Smooth muscle cell (in vitro differentiated cells): ENCODE measurements around the gene P2RY4. TPM values are rescaled to one million over a fixed set of nuclear protein-coding genes. Genes with fewer than 3 reads are reported as not detected.

Experiments used
- DNase-seq: peaks from one replicate; lab custom pipeline; 2025; ENCODE audit not compliant: unreplicated experiment; lab: John Stamatoyannopoulos, UW
- H2AFZ ChIP-seq: fragments of 200-600 bp; sonication (generic); 2 replicates; pipeline ENCODE4 v1.6.0; 2016; ENCODE audit warnings: antibody characterized with exemption, low read depth, mild to moderate bottlenecking
- H3F3A ChIP-seq: fragments of 200-600 bp; sonication (generic); 2 replicates; pipeline ENCODE4 v1.6.0; 2017; ENCODE audit warnings: antibody characterized with exemption, low read depth
- H3K27ac ChIP-seq: fragments of 200-600 bp; sonication (generic); 2 replicates; pipeline ENCODE4 v1.5.1; 2016; ENCODE audit warnings: low read depth, mild to moderate bottlenecking
- H3K27me3 ChIP-seq: fragments of 200-600 bp; sonication (generic); 2 replicates; pipeline ENCODE4 v1.6.1; 2016; ENCODE audit warnings: low read depth, mild to moderate bottlenecking
- H3K36me3 ChIP-seq: fragments of 200-600 bp; sonication (generic); 2 replicates; pipeline ENCODE4 v1.5.1; 2016; ENCODE audit warnings: low read depth
- H3K4me1 ChIP-seq: fragments of 200-600 bp; sonication (generic); 2 replicates; pipeline ENCODE4 v1.5.1; 2016; ENCODE audit warnings: low read depth
- H3K4me2 ChIP-seq: fragments of 200-600 bp; sonication (generic); 2 replicates; pipeline ENCODE4 v1.6.0; 2016; ENCODE audit warnings: mild to moderate bottlenecking
- H3K4me3 ChIP-seq: fragments of 200-600 bp; sonication (generic); 2 replicates; pipeline ENCODE4 v1.5.1; 2016; ENCODE audit warnings: mild to moderate bottlenecking
- H3K79me2 ChIP-seq: fragments of 200-600 bp; sonication (generic); 2 replicates; pipeline ENCODE4 v1.6.0; 2016; ENCODE audit warnings: low read depth, mild to moderate bottlenecking
- H3K9ac ChIP-seq: fragments of 200-600 bp; sonication (generic); 2 replicates; pipeline ENCODE4 v1.6.0; 2016; ENCODE audit warnings: low read depth
- H3K9me3 ChIP-seq: fragments of 200-600 bp; sonication (generic); replicated peaks from 2 replicates; pipeline ENCODE4 v1.5.1; 2016; ENCODE audit warnings: low read depth
- H4K20me1 ChIP-seq: fragments of 200-600 bp; sonication (generic); 2 replicates; pipeline ENCODE4 v1.6.0; 2016; ENCODE audit warnings: low read depth
- polyA plus RNA-seq: library from polyadenylated mRNA; unstranded; fragments of >200 nt; fragmentation: Nextera tagmentation; extraction: Ambion mirVana; gene quantifications from 2 replicates; pipeline ENCODE4 v1.2.1, GENCODE V29; 2016
- small RNA-seq: library from RNA; depleted of rRNA; stranded (forward); fragments of <200 nt; gene quantifications from one replicate; pipeline ENCODE3, GENCODE V24; 2014
- total RNA-seq: library from RNA; depleted of rRNA; stranded (reverse); fragments of >200 nt; gene quantifications from 2 replicates; pipeline ENCODE4 v1.2.3, GENCODE V29; 2014
- TF ChIP-seq, protein P1 (sequence below): fragments of 200-600 bp; sonication (generic); IDR thresholded peaks from 2 replicates; pipeline ENCODE4 v1.5.1; 2017; ENCODE audit warnings: borderline replicate concordance, mild to moderate bottlenecking, antibody characterized with exemption; ENCODE audit not compliant: insufficient read depth, poor library complexity, severe bottlenecking

P2RY4 gene
- total and polyA plus RNA-seq, 2 experiments from 2014 or later = 0.09 TPM; not detected in 1

DNA sequence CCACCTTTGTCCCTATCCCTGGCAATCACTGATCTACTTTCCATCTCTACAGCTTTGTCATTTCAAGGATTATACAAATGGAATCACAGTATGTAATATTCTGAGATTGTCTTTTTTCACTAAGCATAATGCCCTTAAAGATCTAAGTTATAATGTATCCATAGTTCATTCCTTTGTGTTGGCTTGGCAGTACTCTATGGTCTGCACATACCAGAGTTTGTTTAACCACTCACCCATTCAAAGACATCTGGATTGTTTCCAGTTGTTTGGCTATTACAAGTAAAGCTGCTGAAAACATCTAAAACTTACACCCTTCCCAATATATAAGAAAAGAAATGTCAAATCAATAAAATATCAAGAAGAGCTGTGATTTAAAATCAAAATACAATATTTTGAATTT lies 51.5 kb downstream of the P2RY4 start:
- TF ChIP-seq, protein P1, sequence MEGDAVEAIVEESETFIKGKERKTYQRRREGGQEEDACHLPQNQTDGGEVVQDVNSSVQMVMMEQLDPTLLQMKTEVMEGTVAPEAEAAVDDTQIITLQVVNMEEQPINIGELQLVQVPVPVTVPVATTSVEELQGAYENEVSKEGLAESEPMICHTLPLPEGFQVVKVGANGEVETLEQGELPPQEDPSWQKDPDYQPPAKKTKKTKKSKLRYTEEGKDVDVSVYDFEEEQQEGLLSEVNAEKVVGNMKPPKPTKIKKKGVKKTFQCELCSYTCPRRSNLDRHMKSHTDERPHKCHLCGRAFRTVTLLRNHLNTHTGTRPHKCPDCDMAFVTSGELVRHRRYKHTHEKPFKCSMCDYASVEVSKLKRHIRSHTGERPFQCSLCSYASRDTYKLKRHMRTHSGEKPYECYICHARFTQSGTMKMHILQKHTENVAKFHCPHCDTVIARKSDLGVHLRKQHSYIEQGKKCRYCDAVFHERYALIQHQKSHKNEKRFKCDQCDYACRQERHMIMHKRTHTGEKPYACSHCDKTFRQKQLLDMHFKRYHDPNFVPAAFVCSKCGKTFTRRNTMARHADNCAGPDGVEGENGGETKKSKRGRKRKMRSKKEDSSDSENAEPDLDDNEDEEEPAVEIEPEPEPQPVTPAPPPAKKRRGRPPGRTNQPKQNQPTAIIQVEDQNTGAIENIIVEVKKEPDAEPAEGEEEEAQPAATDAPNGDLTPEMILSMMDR = no peak
- H3K4me1 ChIP-seq = no peaks in the 10 kb centered on the region
- no peaks in the 10 kb centered on the region for H3K36me3 ChIP-seq
- no peak overlapping the region for H2AFZ ChIP-seq
- H3K4me3 ChIP-seq = no peak overlapping the region
- H4K20me1 ChIP-seq = no peaks in the 10 kb centered on the region
- H3K79me2 ChIP-seq = no peaks in the 10 kb centered on the region
- H3K4me2 ChIP-seq = no peak overlapping the region
- H3K9me3 ChIP-seq = no peaks in the 10 kb centered on the region
- no peaks in the 10 kb centered on the region for H3K27me3 ChIP-seq
- no peaks in the 10 kb centered on the region for H3F3A ChIP-seq
- no peak overlapping the region for H3K27ac ChIP-seq
- H3K9ac ChIP-seq = no peak overlapping the region
- no peak for DNase-seq

Small RNA genes lying within 50 kb of the gene (small RNA-seq; reads per million reads assigned to genes)
- gene RNA5SP507 = not detected

Other genes starting within 250 kb of the P2RY4 start
- gene AWAT2, start 210.3 kb downstream of the P2RY4 start, total RNA-seq = 0.27 TPM in 1 of 2 replicates, not detected in the other
- not detected in 2 replicates for gene AWAT2, start 210.3 kb downstream of the P2RY4 start, polyA plus RNA-seq
- gene OTUD6A, start 197.7 kb downstream of the P2RY4 start, total RNA-seq = not detected in 2 replicates
- gene OTUD6A, start 197.7 kb downstream of the P2RY4 start, polyA plus RNA-seq = not detected in 2 replicates
- 40.7 and 41.8 TPM in 2 replicates for gene IGBP1, start 126.8 kb downstream of the P2RY4 start, total RNA-seq
- 20.3 and 27.2 TPM in 2 replicates for gene IGBP1, start 126.8 kb downstream of the P2RY4 start, polyA plus RNA-seq
- gene DGAT2L6, start 82.7 kb downstream of the P2RY4 start, total RNA-seq = not detected in 2 replicates
- not detected in 2 replicates for gene DGAT2L6, start 82.7 kb downstream of the P2RY4 start, polyA plus RNA-seq
- not detected in 2 replicates for gene AWAT1, start 25.5 kb downstream of the P2RY4 start, total RNA-seq
- gene AWAT1, start 25.5 kb downstream of the P2RY4 start, polyA plus RNA-seq = not detected in 2 replicates
- not detected in 2 replicates for gene ARR3, start 8.1 kb upstream of the P2RY4 start, total RNA-seq
- gene ARR3, start 8.1 kb upstream of the P2RY4 start, polyA plus RNA-seq = 0.24 TPM in 1 of 2 replicates, not detected in the other
- gene RAB41, start 22.0 kb upstream of the P2RY4 start, total RNA-seq = not detected in 2 replicates
- 0.19 and 0.39 TPM in 2 replicates for gene RAB41, start 22.0 kb upstream of the P2RY4 start, polyA plus RNA-seq
- gene PDZD11, start 29.7 kb upstream of the P2RY4 start, total RNA-seq = 60.8 and 63.1 TPM in 2 replicates
- gene PDZD11, start 29.7 kb upstream of the P2RY4 start, polyA plus RNA-seq = 69.7 and 73.9 TPM in 2 replicates
- 1.8 and 6.7 TPM in 2 replicates for gene KIF4A, start 29.9 kb upstream of the P2RY4 start, total RNA-seq
- 4.4 and 5.9 TPM in 2 replicates for gene KIF4A, start 29.9 kb upstream of the P2RY4 start, polyA plus RNA-seq
- gene GDPD2, start 163.1 kb upstream of the P2RY4 start, total RNA-seq = not detected in 2 replicates
- not detected in 2 replicates for gene GDPD2, start 163.1 kb upstream of the P2RY4 start, polyA plus RNA-seq
- 30.6 and 39.6 TPM in 2 replicates for gene DLG3, start 184.6 kb upstream of the P2RY4 start, total RNA-seq
- gene DLG3, start 184.6 kb upstream of the P2RY4 start, polyA plus RNA-seq = 14.5 and 16.2 TPM in 2 replicates